GM19438 (cell line): ENCODE data around the gene NRP1.

ENCODE experiments used
- ATAC-seq: cut with Tn5 transposase; IDR thresholded peaks from one replicate; pipeline ENCODE4 v1.9.1; 2021; ENCODE audit warnings: low read depth; ENCODE audit not compliant: unreplicated experiment

The NRP1 gene

DNA sequence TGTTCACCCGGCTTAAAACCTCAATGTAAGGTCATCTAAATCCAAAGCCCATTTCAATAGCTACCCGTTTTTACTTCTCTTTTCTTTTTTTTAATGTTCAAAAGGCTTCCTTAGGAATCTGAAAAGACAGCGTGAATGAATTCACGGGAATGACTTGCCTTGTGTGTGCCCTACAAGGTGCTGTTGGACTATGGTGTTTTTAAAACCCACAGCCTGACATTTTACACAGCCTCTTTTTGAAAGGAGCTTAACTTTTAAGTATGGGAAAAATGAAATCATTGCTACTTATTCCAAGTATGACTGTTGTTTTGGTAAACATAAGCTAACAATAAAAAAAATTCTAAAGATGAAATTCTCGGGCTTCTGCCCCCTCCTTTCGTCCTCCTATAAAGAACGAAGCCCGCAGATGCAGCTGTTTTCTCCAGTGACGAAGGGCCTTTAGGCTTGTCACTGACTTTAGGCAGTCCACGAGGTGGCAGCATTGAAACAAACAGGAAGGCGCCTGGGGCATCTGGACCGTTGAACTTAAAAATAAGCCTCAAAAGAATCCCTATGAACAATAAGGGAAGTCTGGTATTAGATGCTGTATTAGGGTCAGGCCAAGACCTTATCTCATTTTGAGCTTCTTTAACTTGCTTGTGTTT, 141.3 kb downstream of the NRP1 start:
- ATAC-seq = peak; percentile 66

DNA sequence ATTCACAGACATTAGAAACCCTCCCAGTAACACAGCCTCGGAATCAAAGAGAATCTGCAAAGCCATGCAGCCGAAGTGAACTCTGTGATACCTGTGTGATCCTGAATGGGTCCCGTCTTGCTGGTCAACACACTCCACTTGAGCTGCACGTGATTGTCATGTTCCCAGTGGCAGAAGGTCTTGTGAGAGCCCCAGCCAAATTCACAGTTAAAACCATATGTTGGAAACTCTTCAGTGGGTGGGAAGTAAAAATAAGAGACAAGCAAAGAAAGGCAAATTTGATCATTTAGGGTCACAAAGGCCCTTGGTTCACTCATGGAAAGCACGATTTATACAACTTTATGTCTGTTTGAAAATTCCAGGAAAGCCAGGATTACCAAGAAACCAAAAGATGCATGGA, 142.3 kb downstream of the NRP1 start:
- ATAC-seq = no peak

DNA sequence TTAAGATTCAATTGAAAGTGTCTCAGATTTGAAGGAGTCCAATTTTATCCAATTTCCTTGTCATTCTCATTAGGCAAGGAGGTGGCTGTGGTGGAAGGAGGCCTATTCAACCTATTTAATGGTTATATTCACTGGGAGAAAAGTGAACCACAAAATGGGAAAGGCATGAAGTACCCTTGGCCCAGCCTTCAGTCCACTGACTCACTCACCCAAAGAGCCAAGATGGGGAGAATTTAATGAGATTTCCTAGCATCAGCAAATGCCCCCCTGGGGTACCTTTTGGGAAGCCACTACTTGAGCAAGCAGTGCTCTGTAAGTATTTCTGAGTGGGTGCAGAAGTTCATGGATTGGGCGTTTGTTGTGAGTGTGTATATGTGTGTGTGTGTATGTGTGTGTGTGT, 144.1 kb downstream of the NRP1 start:
- ATAC-seq = no peak

DNA sequence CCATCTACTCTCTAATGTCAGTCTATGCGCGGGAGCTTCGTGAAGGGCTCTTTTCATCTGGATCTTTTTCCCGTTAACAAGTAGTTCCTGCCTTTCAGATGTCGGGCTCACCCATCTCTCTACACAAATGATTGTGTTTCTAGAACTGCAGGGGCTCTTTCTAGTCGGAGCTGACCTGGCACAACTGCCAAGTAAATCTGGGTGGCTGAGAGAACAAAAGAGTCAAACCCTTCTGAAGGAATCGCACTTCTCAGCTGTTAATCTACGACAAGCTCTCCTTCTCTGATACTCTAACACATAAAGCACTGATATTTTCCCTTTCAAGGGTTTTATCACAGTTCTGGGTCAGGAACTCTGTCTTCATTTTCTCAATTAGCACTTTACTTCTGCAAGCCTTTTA, 144.7 kb downstream of the NRP1 start:
- ATAC-seq = no peak

DNA sequence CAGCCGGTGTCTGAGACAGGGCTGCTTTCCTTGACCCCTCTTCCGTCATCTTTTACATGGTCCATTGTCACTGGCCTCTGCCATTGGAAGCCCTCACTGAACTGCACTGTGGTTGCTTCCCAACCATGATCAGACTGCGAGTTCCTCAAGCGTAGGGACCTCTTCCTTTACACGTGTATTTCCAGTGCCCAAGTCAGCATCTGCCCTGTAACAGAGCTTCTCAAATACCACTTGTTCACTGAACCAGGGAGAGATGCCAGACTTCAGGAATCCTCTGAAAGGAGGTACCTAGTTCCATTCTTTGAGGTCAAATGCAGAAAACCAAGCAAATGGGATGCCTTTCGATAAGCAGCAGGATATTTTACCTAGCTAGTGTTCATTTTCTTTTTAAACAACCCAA, 145.1 kb downstream of the NRP1 start:
- ATAC-seq = no peak

DNA sequence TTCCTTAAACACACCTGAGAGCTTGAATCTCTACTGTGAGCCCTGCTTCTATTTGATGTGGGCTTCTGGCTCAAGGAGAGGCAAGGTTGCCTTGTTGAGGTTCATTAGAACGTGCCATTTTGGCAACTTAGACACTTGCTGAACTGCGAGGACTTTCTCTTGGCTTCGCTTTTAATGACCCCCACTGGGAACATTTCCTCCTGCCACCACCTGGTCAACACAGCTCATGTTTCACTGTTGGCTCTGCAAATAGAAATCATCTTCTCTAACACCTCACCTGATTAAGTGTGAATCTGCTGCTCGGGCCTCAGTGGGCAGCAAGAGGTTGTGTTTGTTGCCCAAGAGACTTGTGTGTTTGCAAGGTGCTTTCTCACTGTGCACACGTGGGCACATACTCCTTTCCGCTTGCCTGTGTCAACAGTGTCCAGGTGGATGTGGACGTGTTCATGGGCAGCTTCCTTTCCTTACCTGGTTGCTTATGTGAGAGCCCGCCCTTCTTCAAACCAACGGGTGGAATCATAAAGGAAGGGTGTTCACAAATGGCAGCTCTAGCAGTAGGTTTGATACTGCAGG, 147.0 kb downstream of the NRP1 start:
- ATAC-seq = no peak

DNA sequence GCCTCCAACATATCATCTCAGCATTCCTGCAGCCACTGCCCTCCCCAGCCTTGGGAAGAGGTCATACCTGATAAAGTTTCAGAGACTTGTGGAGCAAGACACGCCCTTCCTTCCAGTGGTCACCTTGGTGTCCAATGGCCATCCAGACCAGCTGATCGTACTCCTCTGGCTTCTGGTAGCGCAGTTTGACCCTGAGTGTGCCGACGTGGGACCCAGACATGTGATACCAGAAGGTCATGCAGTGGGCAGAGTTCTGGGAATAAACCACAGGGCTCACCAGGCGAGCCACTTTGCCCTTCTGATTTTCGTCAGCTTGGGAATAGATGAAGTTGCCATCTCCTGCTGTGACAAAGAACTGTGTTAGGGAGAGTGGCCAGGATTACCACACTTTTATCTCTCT, 148.3 kb downstream of the NRP1 start:
- no peak for ATAC-seq

DNA sequence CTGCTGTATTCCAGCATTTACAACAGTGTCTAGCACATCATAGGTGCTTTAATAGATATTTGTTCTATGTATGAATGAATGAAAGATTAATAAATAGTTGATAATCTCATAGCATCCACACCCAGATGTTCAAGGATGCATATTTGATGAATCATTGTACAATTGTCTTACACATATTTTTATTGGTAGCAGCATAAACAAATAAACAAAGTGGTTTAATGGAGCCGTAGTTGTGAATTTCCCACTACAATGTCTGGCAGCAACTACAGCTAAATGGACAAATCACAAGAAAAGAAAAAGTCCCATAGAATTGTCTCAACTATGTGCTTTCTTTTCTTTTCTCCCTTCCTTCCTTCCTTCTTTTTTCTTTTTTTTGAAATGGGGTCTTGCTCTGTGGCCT, 150.8 kb downstream of the NRP1 start:
- ATAC-seq = no peak

DNA sequence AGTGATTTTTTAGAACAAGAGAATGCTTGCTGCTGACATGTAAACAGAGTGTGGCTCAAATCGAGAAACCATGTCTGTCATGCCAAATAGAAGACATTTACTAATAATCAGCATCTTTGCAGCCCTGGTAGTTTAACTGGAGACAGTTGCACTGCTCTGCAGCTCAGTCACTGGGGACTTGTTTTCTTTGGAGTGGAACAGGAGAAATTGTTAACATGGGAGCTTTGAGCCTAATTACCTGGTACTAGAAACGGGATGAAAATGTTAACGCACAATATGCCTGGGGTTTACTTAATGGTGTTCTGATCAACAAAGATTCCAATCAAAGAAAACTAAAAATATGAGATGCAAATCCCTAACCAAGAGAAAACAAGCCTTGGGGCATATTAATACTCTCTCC, 153.5 kb downstream of the NRP1 start:
- ATAC-seq = no peak

DNA sequence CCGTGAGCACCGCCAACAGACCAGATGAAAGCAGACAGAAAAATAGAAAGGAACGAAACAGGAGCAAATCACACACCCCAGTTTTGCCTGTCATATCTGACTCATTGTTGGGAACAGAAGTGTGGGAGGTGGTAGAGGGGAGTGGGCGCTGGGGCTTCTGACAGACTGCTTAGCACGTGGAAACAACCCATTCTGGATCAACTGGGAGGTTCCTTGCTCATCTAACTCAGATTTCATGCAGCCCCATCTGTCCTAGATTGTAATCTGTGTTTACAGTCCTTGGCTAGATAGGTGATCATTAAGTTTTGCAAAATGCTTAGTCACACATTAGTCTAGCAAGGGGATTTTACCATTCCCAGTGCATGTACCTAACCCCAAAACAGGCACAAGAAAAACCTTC, 154.1 kb downstream of the NRP1 start:
- no peak for ATAC-seq

DNA sequence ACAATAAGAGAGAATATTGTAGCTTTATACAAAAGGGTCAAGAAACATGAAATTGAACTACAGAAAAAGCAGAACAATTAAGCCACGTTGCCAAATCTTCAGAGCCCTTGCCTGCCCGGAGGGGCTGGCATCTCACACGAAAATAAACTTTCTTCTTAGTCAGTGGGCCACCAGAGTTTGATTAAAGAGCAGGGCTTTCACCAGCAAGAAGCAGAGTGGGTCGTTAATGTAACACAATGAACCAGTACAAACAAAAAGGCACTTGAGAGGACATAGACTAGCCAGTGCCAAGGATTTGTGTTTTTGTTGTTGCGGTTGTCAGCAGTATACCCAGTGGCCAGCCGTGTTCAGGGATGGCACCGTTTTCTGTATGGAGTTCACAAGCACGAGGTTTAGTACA, 155.4 kb downstream of the NRP1 start:
- no peak for ATAC-seq

DNA sequence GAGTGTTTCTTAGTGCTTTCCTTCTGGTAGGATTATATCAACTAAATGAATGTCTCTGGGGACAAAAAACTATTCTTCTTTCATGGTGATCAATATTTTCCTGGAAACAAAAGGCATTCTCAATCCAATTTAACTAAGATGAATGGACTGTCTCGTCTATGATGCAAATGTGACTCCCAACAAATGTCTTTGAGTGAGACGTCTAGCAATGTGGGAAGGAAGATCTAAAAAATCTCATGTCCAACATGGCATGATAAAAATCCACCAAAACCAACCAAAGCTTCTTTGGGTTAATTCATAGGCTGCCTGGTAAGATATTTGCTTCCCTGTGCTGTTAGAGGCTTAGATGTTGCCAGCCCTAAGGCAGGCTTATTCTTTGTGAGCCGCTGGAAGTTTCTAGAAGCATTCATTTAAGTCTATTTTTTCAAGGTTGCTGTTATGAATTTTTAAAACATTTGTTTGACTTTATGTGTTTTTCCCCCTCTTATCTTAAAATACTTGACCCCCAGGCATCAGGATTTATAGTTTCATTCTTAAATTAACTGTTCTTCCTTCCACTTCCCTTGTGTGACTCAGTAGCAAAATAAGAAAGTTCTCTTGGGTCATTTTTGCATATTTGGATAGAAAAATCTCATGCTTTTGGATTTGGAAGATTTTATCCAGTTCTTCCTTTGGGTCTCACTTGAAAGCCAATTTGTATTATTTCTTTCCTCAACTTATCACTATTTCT, 156.3 kb downstream of the NRP1 start:
- no peak for ATAC-seq

DNA sequence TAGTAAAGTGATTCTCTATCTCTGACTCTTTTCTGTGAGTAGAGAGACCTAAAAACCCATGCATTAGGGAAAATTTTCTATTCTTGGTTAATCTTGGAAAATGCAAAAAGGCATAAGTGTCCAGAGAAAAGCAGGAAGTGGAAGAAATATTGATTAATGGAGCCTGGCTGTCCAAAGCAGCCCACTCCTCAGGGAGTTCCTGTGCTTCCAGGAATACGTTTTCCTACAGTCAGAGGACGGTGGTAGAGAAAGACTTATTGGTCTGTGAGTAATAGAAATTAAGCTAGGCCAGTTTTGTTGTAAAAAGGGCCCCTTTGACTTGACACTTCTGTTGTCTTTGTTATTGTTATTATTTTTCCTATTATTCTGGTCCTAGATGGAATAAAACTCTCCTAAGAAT, 157.8 kb downstream of the NRP1 start:
- ATAC-seq = no peak

DNA sequence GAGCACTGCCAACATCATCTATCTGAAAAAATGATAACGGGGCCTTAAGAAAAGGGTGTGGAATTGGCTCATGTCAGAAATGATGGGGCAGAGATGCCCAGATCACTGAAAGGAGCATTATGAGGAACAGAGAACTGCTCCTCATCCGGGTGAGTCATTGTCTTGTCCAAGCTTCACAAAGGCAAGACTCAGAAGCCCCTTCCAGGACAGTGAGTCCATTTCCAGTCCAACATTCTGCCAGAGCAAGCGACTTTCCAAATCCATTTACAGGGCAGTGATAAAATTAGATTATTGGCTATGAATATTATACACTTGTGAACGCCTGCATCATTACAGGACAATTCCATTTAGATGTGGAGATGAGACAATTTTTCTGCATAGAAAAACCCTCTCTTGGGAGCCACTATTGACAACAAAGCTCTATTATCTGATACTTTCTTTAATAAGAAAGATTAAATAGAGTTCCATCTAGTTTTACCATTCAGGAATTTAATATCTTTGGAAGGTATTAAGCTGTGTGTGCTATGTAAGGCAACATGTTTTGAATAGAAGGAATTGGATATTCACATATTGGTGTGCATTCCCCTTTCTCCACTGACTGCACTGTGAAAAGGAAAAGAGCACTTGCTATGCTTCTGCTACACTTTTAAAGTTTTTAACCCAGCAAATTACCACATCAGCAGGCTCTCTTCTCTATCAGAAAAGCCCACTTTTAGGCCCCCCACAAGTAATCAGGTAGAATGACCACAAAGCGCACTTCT, 159.6 kb downstream of the NRP1 start:
- ATAC-seq = no peak

DNA sequence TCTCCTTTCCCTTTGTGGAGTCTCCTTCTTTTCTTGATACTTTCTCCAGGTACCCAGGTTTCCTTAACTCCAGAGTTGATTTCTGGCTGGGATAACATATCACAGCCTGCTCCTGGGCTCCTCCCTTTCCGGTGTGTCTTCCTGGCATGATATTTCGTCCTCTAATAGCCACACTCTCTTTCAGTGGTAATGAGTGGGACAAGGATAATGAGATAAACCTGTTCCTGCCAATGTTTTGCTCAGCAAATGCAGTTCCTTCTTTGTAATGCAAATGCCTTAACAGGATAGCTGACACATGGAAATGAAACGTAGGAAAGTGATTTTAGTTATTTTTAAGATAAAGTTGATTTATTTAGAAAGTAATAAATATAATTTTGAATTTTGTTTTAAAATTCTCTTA, 168.6 kb downstream of the NRP1 start:
- ATAC-seq = no peak

DNA sequence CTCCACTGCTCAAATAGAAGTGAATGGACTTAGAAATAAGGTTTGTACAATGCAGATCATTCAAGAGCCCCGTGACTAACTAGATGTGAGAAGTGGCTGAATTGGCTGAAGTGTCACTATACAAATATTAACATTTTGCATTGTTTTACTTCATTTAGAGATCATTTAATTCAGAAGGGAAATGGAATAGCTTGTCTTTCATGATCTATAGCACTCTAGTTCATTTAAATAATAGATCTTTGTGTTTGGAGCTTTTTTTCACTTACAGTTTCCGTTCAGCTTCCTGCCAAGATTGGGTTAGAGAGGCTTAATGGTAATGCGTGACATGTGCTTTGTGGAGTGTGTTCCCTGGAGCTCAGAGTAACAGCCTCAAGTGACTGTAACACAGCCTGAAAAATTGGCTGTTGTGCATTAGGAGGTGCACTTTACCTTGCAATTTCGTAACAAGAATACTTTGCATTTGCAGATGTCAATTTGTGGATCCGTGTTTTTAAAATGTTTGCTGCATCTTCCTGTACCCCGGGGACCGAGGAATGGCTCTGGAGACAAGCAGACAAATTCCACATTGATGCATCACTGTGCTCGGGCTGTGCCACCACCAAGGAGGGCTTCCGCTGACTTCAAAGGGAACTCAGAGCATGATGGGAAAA, 170.3 kb downstream of the NRP1 start:
- ATAC-seq = no peak

DNA sequence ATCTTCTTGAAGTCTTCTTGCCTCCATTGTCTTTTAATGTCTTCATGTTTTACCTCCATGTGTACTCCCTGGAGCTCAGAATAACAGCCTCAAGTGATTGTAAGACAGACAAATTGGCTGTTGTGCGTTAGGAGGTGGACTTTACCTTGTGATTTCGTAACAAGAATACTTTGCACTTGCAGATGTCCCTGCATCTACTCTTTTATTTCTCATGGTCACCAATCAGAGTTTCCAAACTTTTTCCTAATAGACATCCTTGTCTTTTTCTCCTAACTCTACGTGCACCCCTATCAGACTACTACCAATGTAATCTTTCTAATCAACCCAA, 172.3 kb downstream of the NRP1 start:
- no peak for ATAC-seq

DNA sequence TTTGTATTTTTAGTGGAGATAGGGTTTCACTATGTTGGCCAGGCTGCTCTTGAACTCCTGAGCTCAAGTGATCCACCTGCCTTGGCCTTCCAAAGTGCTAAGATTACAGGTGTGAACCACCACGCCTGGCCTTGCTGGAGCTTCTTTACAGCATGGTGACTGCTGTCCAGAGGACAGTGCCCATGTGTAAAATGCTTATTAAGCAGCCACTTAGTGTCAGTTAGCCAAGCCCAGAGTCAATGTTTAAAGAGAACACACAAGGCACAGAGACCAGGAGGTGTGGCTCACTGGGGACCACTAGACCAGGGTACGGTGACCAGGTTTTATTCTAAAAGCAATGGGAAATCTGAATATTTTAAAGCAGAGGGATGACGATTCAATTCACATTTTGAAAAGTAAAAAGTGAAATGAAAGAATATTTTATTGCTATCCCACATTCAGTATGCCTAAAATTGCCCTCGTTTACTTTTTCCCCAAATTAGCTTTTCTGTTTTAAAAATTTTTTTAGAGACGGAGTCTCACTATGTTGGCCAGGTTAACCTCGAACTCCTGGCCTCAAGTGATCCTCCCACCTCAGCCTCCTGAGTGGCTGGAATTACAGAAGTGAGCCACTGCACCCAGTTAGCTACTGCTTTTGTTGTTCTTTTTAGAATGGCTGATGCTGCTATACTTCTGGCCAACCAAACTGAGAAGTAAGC, 172.8 kb downstream of the NRP1 start:
- no peak for ATAC-seq

DNA sequence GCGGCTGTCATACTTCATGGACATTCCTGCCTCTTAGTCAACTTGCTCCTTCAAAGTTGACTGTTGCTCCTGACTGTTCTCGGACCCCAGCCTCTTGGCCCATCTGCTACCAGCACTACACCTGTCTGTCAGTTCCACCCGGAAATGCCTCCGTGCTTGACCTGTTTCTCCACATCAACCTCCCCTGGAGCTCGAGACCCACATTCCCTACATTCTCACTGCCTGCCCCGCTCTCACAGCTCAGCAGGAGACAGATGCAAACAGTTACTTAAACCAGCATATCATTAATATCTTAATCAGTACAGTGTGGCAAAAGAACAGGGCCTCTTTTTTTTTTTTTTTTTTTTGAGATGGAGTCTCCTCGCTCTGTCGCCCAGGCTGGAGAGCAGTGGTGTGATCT, 174.3 kb downstream of the NRP1 start:
- no peak for ATAC-seq

DNA sequence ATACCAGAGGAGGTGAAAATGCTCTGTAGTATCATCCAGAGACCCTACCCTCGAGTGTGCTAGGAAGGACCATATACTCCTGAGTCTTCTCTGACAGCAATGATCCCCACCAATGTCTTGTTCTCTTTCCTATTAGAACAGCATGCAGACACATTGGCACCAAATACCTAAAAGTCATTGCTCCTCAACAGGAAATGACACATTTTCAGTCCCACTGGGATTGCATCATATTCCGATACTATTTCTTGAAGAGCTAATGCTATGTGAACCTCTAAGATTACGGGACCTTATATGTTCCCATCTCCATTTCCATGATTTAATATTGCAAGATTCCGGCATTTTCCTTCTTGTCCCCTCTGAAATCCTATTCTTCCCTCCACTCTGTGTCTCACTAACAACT, 177.4 kb downstream of the NRP1 start:
- ATAC-seq = no peak
